Neuronal stem cell (in vitro differentiated cells): ENCODE measurements around the gene NRG2.

ENCODE experiments used
- DNase-seq: peaks from one replicate; pipeline ENCODE4 v3.0.0-alpha.2; 2013; ENCODE audit warnings: low spot score
- H2AFZ ChIP-seq: one replicate; pipeline ENCODE4 v1.6.1; 2013; ENCODE audit warnings: mild to moderate bottlenecking, low read length, inconsistent platforms
- H2AK5ac ChIP-seq: 2 replicates; pipeline ENCODE4 v1.6.1; 2013; ENCODE audit warnings: low read depth, mild to moderate bottlenecking, inconsistent platforms, low read length, moderate library complexity, mixed read lengths
- H2BK120ac ChIP-seq: 2 replicates; pipeline ENCODE4 v1.6.1; 2013; ENCODE audit warnings: low read depth, mild to moderate bottlenecking, inconsistent platforms, low read length, moderate library complexity, mixed read lengths
- H2BK12ac ChIP-seq: one replicate; pipeline ENCODE4 v1.6.1; 2013; ENCODE audit warnings: low read length, inconsistent platforms
- H2BK15ac ChIP-seq: 2 replicates; pipeline ENCODE4 v1.6.1; 2013; ENCODE audit warnings: mild to moderate bottlenecking, low read length, inconsistent platforms, mixed read lengths
- H2BK5ac ChIP-seq: one replicate; pipeline ENCODE4 v1.6.1; 2013; ENCODE audit warnings: inconsistent platforms, mild to moderate bottlenecking, low read length, moderate library complexity
- H3K14ac ChIP-seq: one replicate; pipeline ENCODE4 v1.6.1; 2013; ENCODE audit warnings: low read length, inconsistent platforms
- H3K18ac ChIP-seq: 2 replicates; pipeline ENCODE4 v1.6.1; 2013; ENCODE audit warnings: low read length, inconsistent platforms
- H3K23ac ChIP-seq: 2 replicates; pipeline ENCODE4 v1.6.1; 2013; ENCODE audit warnings: low read depth, mild to moderate bottlenecking, mixed read lengths, low read length, inconsistent platforms; ENCODE audit not compliant: poor library complexity
- H3K27ac ChIP-seq: replicated peaks from 3 replicates; pipeline ENCODE4 v1.5.1; 2013; ENCODE audit warnings: low read length, inconsistent platforms
- H3K27me3 ChIP-seq, 3 experiments: 2 replicates each; pipeline ENCODE4 v1.6.1; 2013; ENCODE audit warnings: low read length in 3 of 3, mild to moderate bottlenecking in 2 of 3, inconsistent platforms in 1 of 3, low read depth in 1 of 3, mixed read lengths in 1 of 3, moderate library complexity in 1 of 3; ENCODE audit not compliant: control insufficient read depth in 3 of 3, insufficient read depth in 3 of 3
- H3K36me3 ChIP-seq, 2 donors: replicated peaks in 1 of 2; 2 replicates each; pipeline ENCODE4 v1.6.1; 2013; ENCODE audit warnings: low read length in 2 of 2; ENCODE audit not compliant: control insufficient read depth in 2 of 2, insufficient read depth in 2 of 2
- H3K4ac ChIP-seq: 2 replicates; pipeline ENCODE4 v1.6.1; 2013; ENCODE audit warnings: inconsistent platforms, mild to moderate bottlenecking, low read length, moderate library complexity
- H3K4me1 ChIP-seq, 2 donors: 1 replicate in 1 of 2; 2 replicates in 1 of 2; pipeline ENCODE4 v1.6.1; 2013; ENCODE audit warnings: low read length in 2 of 2, low read depth in 1 of 2; ENCODE audit not compliant: control insufficient read depth in 2 of 2, insufficient read depth in 1 of 2
- H3K4me2 ChIP-seq: one replicate; pipeline ENCODE4 v1.6.1; 2013; ENCODE audit warnings: mild to moderate bottlenecking, low read length, inconsistent platforms; ENCODE audit not compliant: insufficient read depth, poor library complexity, severe bottlenecking
- H3K4me3 ChIP-seq, 2 donors: 2 replicates each; pipeline ENCODE4 v1.5.1; 2013; ENCODE audit warnings: low read length in 2 of 2, mild to moderate bottlenecking in 2 of 2, inconsistent platforms in 1 of 2, moderate library complexity in 1 of 2
- H3K79me1 ChIP-seq: one replicate; pipeline ENCODE4 v1.6.1; 2013; ENCODE audit warnings: low read depth, mild to moderate bottlenecking, inconsistent platforms, low read length, moderate library complexity
- H3K9ac ChIP-seq: one replicate; pipeline ENCODE4 v1.6.1; 2013; ENCODE audit warnings: mild to moderate bottlenecking, low read depth, low read length, inconsistent platforms; ENCODE audit not compliant: poor library complexity
- H3K9me3 ChIP-seq, 2 donors: replicated peaks in 1 of 2; 2 replicates each; pipeline versions ENCODE3 to v1.6.1; 2013; ENCODE audit warnings: low read length in 2 of 2, mild to moderate bottlenecking in 2 of 2, inconsistent platforms in 1 of 2, low read depth in 1 of 2, mixed read lengths in 1 of 2, moderate library complexity in 1 of 2; ENCODE audit not compliant: control insufficient read depth in 2 of 2, insufficient read depth in 1 of 2
- H4K8ac ChIP-seq: one replicate; pipeline ENCODE4 v1.6.1; 2013; ENCODE audit warnings: low read depth, mild to moderate bottlenecking, inconsistent platforms, low read length, moderate library complexity
- H4K91ac ChIP-seq: one replicate; pipeline ENCODE4 v1.6.1; 2013; ENCODE audit warnings: low read length, low read depth, mild to moderate bottlenecking, inconsistent platforms; ENCODE audit not compliant: poor library complexity
- WGBS, 2 donors: extraction: QIAGEN DNeasy Blood & Tissue Kit; methylation state at CpG; one replicate each; pipeline ENCODE4 v1.1.7; 2013; ENCODE audit warnings: missing lambda C conversion rate in 2 of 2, mixed read lengths in 1 of 2; ENCODE audit not compliant: insufficient read length in 2 of 2, insufficient replicate concordance in 1 of 2; ENCODE audit errors: extremely low coverage in 2 of 2; 5-methylcytosine and 5-hydroxymethylcytosine counted together

NRG2 gene

GRCh38 chr5:139841549-139841948, 201.6 kb downstream of the NRG2 start:
- H3K23ac ChIP-seq, result no peak overlapping the region
- no peak overlapping the region for H2BK12ac ChIP-seq
- H4K91ac ChIP-seq, result no peak overlapping the region
- H3K4me2 ChIP-seq, result no peak overlapping the region
- H3K9ac ChIP-seq, result no peak overlapping the region
- H3K27ac ChIP-seq, result no peak overlapping the region
- no peak for DNase-seq
- no peaks in the 10 kb centered on the region for H3K36me3 ChIP-seq
- no CpG with 5 or more reads among the region's 4 CpGs for WGBS, 2 donors
- H3K27me3 ChIP-seq, result peaks cover 0 to 75% (median 23%) of the 10 kb centered on the region in 3 experiments
- H3K9me3 ChIP-seq, result no peaks in the 10 kb centered on the region
- no peak overlapping the region for H3K4ac ChIP-seq
- H3K79me1 ChIP-seq, result no peaks in the 10 kb centered on the region
- H3K4me1 ChIP-seq, result no peaks in the 10 kb centered on the region
- no peak overlapping the region for H4K8ac ChIP-seq
- no peak overlapping the region for H2BK5ac ChIP-seq
- no peak overlapping the region for H2BK120ac ChIP-seq
- H3K14ac ChIP-seq, result no peak overlapping the region
- H2BK15ac ChIP-seq, result no peak overlapping the region
- no peak overlapping the region for H2AK5ac ChIP-seq
- H3K18ac ChIP-seq, result no peak overlapping the region
- no peak overlapping the region for H3K4me3 ChIP-seq
- no peak overlapping the region for H2AFZ ChIP-seq

GRCh38 chr5:139839918-139840317, 203.2 kb downstream of the NRG2 start:
- no peak overlapping the region for H3K18ac ChIP-seq
- no peak for DNase-seq
- no peak overlapping the region for H2BK15ac ChIP-seq
- H2AFZ ChIP-seq, result no peak overlapping the region
- no peak overlapping the region for H3K23ac ChIP-seq
- no peak overlapping the region for H3K4ac ChIP-seq
- H2BK120ac ChIP-seq, result no peak overlapping the region
- no peak overlapping the region for H4K8ac ChIP-seq
- peaks cover 0 to 63% (median 8%) of the 10 kb centered on the region in 3 experiments for H3K27me3 ChIP-seq
- H3K9me3 ChIP-seq, result no peaks in the 10 kb centered on the region
- H3K79me1 ChIP-seq, result no peaks in the 10 kb centered on the region
- no peak overlapping the region for H2AK5ac ChIP-seq
- H4K91ac ChIP-seq, result no peak overlapping the region
- H3K9ac ChIP-seq, result no peak overlapping the region
- no peak overlapping the region for H2BK12ac ChIP-seq
- H3K14ac ChIP-seq, result no peak overlapping the region
- H3K27ac ChIP-seq, result no peak overlapping the region
- no peaks in the 10 kb centered on the region for H3K36me3 ChIP-seq
- H3K4me2 ChIP-seq, result no peak overlapping the region
- H2BK5ac ChIP-seq, result no peak overlapping the region
- H3K4me3 ChIP-seq, result no peak overlapping the region
- WGBS, 2 donors, result no CpG with 5 or more reads among the region's 8 CpGs
- no peaks in the 10 kb centered on the region for H3K4me1 ChIP-seq

- H3K9me3 ChIP-seq, result no peaks in the 10 kb centered on the region
- WGBS, 2 donors, result no CpG with 5 or more reads among the region's 16 CpGs
- no peak overlapping the region for H3K27ac ChIP-seq
- no peak overlapping the region for H3K23ac ChIP-seq
- H2BK120ac ChIP-seq, result no peak overlapping the region
- H3K4me1 ChIP-seq, result no peaks in the 10 kb centered on the region
- peak overlapping the region; percentile 31 for H2BK5ac ChIP-seq
- DNase-seq, result no peak
- no peaks in the 10 kb centered on the region for H3K36me3 ChIP-seq
- no peak overlapping the region for H2BK15ac ChIP-seq
- H4K91ac ChIP-seq, result no peak overlapping the region
- H3K4me2 ChIP-seq, result no peak overlapping the region
- no peak overlapping the region for H3K14ac ChIP-seq
- no peak overlapping the region for H2BK12ac ChIP-seq
- H3K9ac ChIP-seq, result no peak overlapping the region
- no peak overlapping the region for H3K4me3 ChIP-seq
- H2AK5ac ChIP-seq, result no peak overlapping the region
- H4K8ac ChIP-seq, result no peak overlapping the region
- H2AFZ ChIP-seq, result no peak overlapping the region
- H3K18ac ChIP-seq, result peak overlapping the region; percentile 60
- no peak overlapping the region for H3K4ac ChIP-seq
- H3K79me1 ChIP-seq, result no peaks in the 10 kb centered on the region
- peaks cover 0 to 58% (median 4%) of the 10 kb centered on the region in 3 experiments for H3K27me3 ChIP-seq
Measured at GRCh38 chr5:139839232-139839815, 203.8 kb downstream of the NRG2 start.

GRCh38 chr5:139838381-139839197, 204.5 kb downstream of the NRG2 start:
- Histone ChIP-seq H2BK12ac (no peak overlapping the region), H3K36me3 (no peaks in the 10 kb centered on the region), H2BK5ac (peak overlapping the region; percentile 31), H2AK5ac (no peak overlapping the region), H2BK15ac (no peak overlapping the region), H3K14ac (no peak overlapping the region), H3K4me1 (no peaks in the 10 kb centered on the region), H3K27me3 (peaks cover 0 to 59% (median 6%) of the 10 kb centered on the region in 3 experiments), H3K4me3 (no peak overlapping the region), H2BK120ac (no peak overlapping the region), H3K9ac (no peak overlapping the region), H3K18ac (peak overlapping the region; percentile 6), H3K27ac (no peak overlapping the region), H3K79me1 (no peaks in the 10 kb centered on the region), H3K4ac (no peak overlapping the region), H4K91ac (no peak overlapping the region), H4K8ac (no peak overlapping the region), H3K4me2 (no peak overlapping the region), H3K23ac (peak overlapping the region; percentile 60), H2AFZ (no peak overlapping the region), H3K9me3 (no peaks in the 10 kb centered on the region)
- DNase-seq, result no peak
- no CpG with 5 or more reads among the region's 12 CpGs for WGBS, 2 donors
